OCI-LY3 (cell line): ENCODE measurements around the gene BCL11B.

Experiments
- H2AFZ ChIP-seq: fragments of 200-600, 300-600 bp; shearing (Covaris generic); 2 replicates; pipeline ENCODE4 v1.6.0; 2014; ENCODE audit warnings: antibody characterized with exemption, low read depth, low read length
- H3K27ac ChIP-seq: fragments of 200-600, 300-600 bp; sonication (generic); 2 replicates; pipeline ENCODE4 v1.5.1; 2014; ENCODE audit warnings: mild to moderate bottlenecking, low read length, moderate library complexity, mixed read lengths
- H3K27me3 ChIP-seq: fragments of 200-600, 300-600 bp; sonication (generic); 2 replicates; pipeline ENCODE4 v1.6.1; 2014; ENCODE audit warnings: low read depth, low read length, mixed read lengths
- H3K36me3 ChIP-seq: fragments of 200-600, 300-600 bp; sonication (generic); replicated peaks from 2 replicates; pipeline ENCODE3; 2014; ENCODE audit warnings: low read depth, low read length, mixed read lengths
- H3K4me1 ChIP-seq: fragments of 300-600, 200-600 bp; sonication (generic); 2 replicates; pipeline ENCODE4 v1.6.1; 2014; ENCODE audit warnings: low read length, mixed read lengths
- H3K4me2 ChIP-seq: fragments of 200-600, 300-600 bp; sonication (generic); 2 replicates; pipeline ENCODE4 v1.6.1; 2014; ENCODE audit warnings: low read length, mixed read lengths
- H3K4me3 ChIP-seq: fragments of 300-600, 200-600 bp; sonication (generic); 2 replicates; pipeline ENCODE4 v1.5.1; 2014; ENCODE audit warnings: antibody characterized with exemption, mild to moderate bottlenecking, low read length, moderate library complexity
- H3K79me2 ChIP-seq: fragments of 300-600, 200-600 bp; shearing (Covaris generic); 2 replicates; pipeline ENCODE4 v1.6.1; 2014; ENCODE audit warnings: mild to moderate bottlenecking, low read length, mixed read lengths
- H3K9ac ChIP-seq: fragments of 300-600, 200-600 bp; shearing (Covaris generic); 2 replicates; pipeline ENCODE4 v1.6.0; 2014; ENCODE audit warnings: mild to moderate bottlenecking, low read length, moderate library complexity
- H3K9me3 ChIP-seq: fragments of 200-600, 300-600 bp; shearing (Covaris generic); 2 replicates; pipeline ENCODE4 v1.6.1; 2014; ENCODE audit warnings: low read length, mixed read lengths; ENCODE audit not compliant: insufficient read depth
- H4K20me1 ChIP-seq: fragments of 200-600, 300-600 bp; sonication (generic); 2 replicates; pipeline ENCODE4 v1.6.1; 2016; ENCODE audit warnings: low read length, mixed read lengths; ENCODE audit not compliant: insufficient read depth
- EZH2phosphoT487 ChIP-seq: fragments of 200-600 bp; shearing (Covaris generic); IDR thresholded peaks from 2 replicates; pipeline ENCODE4 v1.6.1; 2018; ENCODE audit warnings: antibody characterized with exemption, mixed run types, low read depth
- TF ChIP-seq, protein P1 (sequence below): fragments of 200-600, 300-600 bp; sonication (generic); IDR thresholded peaks from 2 replicates; pipeline ENCODE4 v1.5.1; 2014; ENCODE audit warnings: antibody characterized with exemption, low read length, low read depth

BCL11B gene

DNA sequence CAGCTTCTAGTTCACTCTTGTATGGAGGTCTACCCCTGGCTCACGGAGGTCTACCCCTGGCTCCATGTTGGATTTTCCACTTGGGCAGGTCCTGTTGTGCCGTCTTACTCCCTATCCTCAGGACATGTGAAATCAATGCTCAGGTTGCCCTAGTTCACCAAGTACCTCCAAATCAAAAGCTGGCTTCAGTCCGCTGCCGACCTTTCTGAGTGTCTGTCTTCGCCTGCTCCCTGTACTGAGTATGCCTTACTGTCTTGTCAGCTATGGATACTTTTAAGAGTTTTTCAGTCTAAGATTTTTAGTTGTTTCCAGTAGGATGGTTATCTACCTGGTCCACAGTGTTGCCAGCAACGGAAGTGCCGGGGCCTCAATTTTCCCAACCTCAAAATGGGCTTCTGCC, 40.1 kb upstream of the BCL11B start:
- Histone ChIP-seq H3K9ac (no peak overlapping the region), H3K4me2 (no peak overlapping the region), H3K36me3 (no peaks in the 10 kb centered on the region), H3K4me3 (no peak overlapping the region), H3K4me1 (no peaks in the 10 kb centered on the region), H4K20me1 (no peaks in the 10 kb centered on the region), H3K79me2 (no peaks in the 10 kb centered on the region), H3K27ac (no peak overlapping the region), H2AFZ (no peak overlapping the region), H3K9me3 (0 out of 2 replicates have a peak, but pooled peaks cover 3% of the 10 kb centered on the region), H3K27me3 (peaks cover 8% of the 10 kb centered on the region; the same call in 1 of the 2 replicates)
- no peak for TF ChIP-seq EZH2phosphoT487
- TF ChIP-seq, protein P1, sequence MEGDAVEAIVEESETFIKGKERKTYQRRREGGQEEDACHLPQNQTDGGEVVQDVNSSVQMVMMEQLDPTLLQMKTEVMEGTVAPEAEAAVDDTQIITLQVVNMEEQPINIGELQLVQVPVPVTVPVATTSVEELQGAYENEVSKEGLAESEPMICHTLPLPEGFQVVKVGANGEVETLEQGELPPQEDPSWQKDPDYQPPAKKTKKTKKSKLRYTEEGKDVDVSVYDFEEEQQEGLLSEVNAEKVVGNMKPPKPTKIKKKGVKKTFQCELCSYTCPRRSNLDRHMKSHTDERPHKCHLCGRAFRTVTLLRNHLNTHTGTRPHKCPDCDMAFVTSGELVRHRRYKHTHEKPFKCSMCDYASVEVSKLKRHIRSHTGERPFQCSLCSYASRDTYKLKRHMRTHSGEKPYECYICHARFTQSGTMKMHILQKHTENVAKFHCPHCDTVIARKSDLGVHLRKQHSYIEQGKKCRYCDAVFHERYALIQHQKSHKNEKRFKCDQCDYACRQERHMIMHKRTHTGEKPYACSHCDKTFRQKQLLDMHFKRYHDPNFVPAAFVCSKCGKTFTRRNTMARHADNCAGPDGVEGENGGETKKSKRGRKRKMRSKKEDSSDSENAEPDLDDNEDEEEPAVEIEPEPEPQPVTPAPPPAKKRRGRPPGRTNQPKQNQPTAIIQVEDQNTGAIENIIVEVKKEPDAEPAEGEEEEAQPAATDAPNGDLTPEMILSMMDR: no peak

DNA sequence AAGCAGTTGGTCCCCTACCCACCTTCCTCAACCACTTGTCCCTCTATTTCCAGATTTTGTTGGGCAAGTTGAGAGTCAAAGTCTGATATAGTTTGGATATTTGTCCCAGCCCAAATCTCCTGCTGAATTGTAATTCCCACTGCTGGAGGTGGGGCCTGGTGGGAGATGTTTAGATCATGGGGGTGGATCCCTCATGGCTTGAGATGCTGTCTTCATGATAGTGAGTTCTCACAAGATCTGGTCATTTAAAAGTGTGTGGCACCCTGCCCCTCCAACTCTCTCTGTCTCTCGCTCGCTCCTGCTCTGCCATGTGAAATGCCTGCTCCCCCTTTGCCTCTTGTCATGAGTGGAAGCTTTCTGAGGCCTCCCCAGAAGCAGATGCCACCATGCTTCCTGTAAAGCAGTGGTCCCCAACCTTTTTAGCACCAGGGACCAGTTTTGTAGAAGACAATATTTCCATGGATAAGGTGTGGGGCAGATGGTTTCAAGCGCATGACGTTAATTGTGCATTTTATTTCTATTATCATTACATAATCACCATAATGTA, 37.3 kb upstream of the BCL11B start:
- no peak for TF ChIP-seq EZH2phosphoT487
- TF ChIP-seq, protein P1: no peak
- H2AFZ ChIP-seq: no peak overlapping the region
- H3K36me3 ChIP-seq: no peaks in the 10 kb centered on the region
- 0 out of 2 replicates have a peak, but pooled peaks cover 3% of the 10 kb centered on the region for H3K9me3 ChIP-seq
- H4K20me1 ChIP-seq: no peaks in the 10 kb centered on the region
- H3K9ac ChIP-seq: no peak overlapping the region
- H3K4me1 ChIP-seq: no peaks in the 10 kb centered on the region
- H3K4me3 ChIP-seq: no peak overlapping the region
- H3K4me2 ChIP-seq: no peak overlapping the region
- peaks cover 8% of the 10 kb centered on the region; the same call in 1 of the 2 replicates for H3K27me3 ChIP-seq
- H3K79me2 ChIP-seq: no peaks in the 10 kb centered on the region
- H3K27ac ChIP-seq: no peak overlapping the region

DNA sequence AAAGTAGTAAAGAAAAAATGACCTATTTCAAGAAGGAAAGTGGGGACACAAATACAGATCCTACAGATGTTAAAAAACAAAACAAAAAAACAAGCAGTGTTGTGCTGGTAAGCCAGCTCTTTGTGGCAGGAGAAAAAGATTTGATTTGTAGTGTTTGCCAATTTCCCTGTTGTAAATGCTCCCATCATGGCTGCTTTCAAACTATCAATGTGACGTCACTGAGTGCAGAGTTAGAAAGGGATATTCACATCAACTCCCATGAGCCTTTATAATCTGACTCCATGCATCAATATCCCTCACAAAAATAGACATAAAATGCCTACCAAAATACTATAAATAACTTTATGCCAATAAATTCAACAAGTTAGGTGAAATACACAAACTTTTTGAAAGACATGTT, 32.2 kb upstream of the BCL11B start:
- H3K79me2 ChIP-seq: no peaks in the 10 kb centered on the region
- no peak overlapping the region for H3K4me2 ChIP-seq
- no peaks in the 10 kb centered on the region for H3K9me3 ChIP-seq
- H2AFZ ChIP-seq: no peak overlapping the region
- peaks cover 8% of the 10 kb centered on the region for H3K27me3 ChIP-seq
- H4K20me1 ChIP-seq: no peaks in the 10 kb centered on the region
- H3K4me3 ChIP-seq: no peak overlapping the region
- H3K4me1 ChIP-seq: no peaks in the 10 kb centered on the region
- no peaks in the 10 kb centered on the region for H3K36me3 ChIP-seq
- no peak overlapping the region for H3K9ac ChIP-seq
- H3K27ac ChIP-seq: no peak overlapping the region
- TF ChIP-seq, protein P1: no peak
- TF ChIP-seq EZH2phosphoT487: no peak

DNA sequence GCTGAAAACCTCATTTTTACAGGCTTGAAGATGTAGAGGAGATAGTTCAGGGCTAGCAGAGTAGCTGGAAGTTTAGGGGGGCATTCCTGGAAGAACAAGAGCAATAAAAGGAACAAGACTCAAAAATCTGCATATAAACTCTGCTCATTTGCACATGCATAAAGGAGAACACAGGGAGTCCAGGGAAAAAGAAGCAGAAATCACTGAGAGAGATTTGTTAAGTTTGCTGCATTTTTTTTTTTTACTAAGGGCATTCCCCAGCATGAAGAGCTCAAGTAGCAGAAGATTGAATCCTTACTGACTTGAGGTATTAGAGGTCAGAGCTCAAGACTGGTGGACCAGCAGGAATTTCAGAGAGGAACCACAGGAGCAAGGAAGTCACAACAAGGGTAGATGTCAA, 28.2 kb upstream of the BCL11B start:
- no peaks in the 10 kb centered on the region for H4K20me1 ChIP-seq
- no peak overlapping the region for H3K4me3 ChIP-seq
- H3K36me3 ChIP-seq: no peaks in the 10 kb centered on the region
- peaks cover 8% of the 10 kb centered on the region for H3K27me3 ChIP-seq
- H2AFZ ChIP-seq: no peak overlapping the region
- H3K9ac ChIP-seq: no peak overlapping the region
- TF ChIP-seq, protein P1: no peak
- TF ChIP-seq EZH2phosphoT487: no peak
- H3K9me3 ChIP-seq: no peaks in the 10 kb centered on the region
- H3K79me2 ChIP-seq: no peaks in the 10 kb centered on the region
- no peak overlapping the region for H3K27ac ChIP-seq
- no peak overlapping the region for H3K4me2 ChIP-seq
- no peaks in the 10 kb centered on the region for H3K4me1 ChIP-seq
